DMS53 (cell line): ENCODE results near the gene SDHAF4.
"Not testable (repeated sequence)": the region's sequence is repeated elsewhere in the genome, so short reads cannot be mapped to it uniquely, and the experiment has no call there.

Experiments
- DNase-seq: peaks from one replicate; lab custom pipeline; 2025; lab: John Stamatoyannopoulos, UW

Gene SDHAF4

DNA sequence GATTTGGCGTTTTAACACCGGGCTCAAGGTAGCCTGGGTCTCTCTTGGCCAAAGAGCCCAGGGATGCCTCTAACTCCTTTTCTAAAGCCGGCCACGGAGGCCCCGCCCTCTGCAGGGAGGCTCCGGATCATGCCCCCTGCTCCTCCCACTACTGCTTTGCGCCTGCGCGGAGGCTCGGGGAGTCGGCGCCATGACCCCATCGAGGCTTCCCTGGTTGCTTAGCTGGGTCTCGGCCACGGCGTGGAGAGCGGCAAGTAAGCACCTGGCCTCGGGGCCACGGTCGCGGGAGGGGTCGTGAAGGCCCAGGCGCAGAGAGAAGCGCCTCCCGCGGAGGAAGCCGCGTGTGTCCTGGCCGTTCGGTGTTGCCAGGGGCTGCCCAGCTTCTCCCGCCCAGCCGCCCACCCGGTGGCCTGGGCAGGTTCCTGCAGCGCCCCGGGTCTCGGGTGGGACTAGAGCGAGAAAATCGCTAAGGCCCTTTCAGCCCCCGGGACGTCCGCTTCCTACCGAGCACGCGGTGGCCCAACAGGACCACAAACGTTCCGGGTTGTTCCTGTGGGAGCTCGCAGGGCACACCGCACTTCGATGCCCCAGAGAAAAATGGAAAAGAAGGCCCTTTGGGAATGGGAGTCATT, at the start of gene SDHAF4:
Gene SDHAF4 (plus strand): TSS at position 180 of the 632 bp plus-strand sequence. CDS start 11 bp downstream, at position 191.
- DNase-seq, result peak; percentile 98

DNA sequence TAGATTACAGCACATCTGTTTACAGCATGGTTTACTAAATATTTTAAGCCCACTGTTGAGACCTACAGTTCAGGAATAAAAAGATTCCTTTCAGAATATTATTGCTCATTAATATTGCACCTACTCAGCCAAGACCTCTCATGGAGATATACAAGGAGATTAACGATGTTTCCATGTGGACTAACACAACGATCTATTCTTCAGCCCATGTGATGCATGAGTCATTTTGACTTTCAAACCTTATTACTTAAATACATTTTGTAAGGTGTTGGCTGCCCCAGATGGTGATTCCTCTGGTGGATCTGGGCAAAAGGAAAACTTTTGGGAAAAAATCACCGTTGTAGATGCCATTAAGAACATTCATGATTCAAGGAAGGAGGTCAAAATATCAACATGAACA, 48.0 kb upstream of the SDHAF4 start:
- DNase-seq, result no peak

DNA sequence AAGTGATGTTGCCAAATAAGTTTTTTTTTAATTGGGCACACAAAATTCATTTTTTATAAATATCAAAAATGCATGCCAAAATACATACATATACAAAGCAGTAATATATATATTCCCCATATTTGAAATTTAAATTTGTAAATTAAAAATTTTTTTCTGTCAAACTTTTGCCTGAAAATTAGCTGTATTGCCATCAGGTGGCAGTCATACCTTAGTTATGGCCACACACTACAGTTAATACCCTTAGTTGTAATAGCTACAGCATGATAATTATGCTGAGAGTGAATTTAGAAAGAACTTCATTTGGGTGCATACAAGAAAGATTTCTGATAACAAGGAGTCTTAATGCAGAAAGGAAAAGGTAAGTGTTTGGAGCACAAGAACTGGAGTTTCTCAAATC, 46.2 kb upstream of the SDHAF4 start:
- DNase-seq, result peak; percentile 55

DNA sequence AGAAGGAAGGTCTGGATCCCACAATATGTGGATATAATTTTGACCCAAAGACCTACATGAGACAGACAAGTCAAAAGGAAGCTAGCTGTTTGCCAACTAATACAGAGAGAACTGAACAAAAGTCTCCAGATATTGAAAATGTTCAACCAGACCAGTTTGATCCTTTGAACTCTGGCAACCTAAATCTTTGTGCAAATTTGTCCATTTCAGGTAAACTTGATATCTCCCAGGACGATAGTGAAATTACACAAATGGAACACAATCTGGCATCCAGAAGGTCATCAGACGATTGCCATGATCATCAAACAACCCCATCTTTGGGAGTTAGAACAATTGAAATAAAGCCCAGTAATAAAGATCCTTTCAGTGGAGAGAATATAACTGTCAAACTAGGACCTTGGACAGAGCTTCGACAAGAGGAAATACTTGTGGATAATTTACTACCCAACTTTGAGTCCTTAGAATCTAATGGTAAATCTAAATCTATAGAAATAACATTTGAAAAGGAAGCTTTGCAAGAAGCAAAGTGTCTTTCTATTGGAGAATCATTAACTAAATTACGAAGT, 41.9 kb upstream of the SDHAF4 start:
- no peak for DNase-seq

DNA sequence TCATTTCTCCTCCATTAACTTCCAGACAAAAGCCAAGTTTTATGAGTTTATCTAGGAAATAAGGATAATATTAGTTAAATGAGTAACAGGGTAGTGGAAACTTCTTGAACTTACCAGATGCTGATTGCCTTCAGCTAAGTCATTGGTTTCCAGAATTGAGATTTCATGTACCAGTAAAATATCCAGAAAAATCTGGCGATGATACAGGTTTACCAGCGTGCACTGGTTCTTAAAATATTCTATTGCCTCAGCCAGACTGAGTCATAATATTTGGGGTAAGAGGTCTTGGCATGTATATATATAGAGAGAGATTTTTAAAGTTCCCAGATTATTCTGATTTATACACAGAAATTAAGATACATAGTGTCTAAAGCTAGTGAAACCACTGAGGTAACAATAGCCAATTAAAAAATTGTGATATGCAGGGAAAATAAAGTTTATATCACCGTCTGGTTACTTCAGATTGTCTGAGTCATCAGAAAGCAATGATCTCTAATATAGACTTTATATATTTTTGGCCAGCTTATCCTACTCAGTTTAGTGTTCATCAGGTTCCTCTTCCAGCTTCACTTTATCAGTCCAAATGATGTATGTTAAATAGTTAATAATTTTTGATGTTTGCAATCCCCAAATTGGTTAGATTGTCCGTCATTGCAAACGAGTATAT, 39.5 kb upstream of the SDHAF4 start:
- DNase-seq, result no peak

DNA sequence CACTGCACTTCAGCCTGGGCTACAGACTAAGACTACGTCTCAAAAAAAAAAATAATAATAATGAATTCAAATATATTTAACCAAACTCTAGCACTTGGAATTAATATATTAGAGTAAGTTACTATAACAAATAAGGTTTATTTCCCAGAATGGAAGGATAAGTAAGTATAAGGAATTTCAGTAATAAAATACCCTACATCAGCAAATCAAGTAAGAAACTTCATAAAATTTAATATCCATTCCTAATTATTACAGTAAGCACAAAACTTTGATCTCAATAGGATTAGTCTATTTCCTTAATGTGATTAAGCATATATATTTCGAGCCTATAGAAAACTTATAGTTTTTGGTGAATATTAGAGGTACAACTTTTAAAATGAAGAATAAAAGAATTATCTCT, 36.7 kb upstream of the SDHAF4 start:
- no peak for DNase-seq

DNA sequence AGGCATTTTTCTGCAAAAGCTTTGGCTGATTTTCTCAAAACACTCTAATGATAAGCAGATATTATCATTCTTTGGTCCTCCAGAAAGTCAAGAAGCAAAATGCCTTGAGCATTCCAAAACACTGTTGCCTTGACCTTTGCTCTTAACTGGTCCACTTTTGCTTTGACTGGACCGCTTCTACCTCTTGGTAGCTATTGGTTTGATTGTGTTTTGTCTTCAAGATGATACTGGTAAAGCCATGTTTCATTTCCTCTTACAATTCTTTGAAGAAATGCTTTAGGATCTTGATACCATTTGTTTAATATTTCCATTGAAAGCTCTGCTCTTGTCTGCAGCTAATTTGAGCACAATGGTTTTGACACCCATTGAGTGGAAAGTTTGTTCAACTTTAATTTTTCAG, 35.6 kb upstream of the SDHAF4 start:
- DNase-seq, result no peak

DNA sequence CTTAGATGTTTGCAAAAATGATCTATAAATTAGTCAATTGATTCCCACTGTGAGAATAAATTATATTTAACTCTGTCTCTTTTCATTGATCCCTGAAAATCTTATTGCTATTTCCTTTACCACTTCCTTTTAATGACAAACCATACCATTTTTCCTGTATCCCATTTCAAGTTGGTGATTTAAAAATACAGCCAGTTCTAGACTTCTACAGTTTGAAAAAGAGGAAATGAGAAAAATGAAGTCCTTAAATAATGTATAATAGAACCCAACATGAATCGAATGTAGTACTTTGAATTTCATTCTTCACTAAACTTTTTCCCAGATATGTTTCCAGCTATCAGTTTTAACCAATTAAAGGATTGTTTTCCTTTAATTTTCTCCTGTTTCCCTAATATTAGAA, 29.5 kb upstream of the SDHAF4 start:
- DNase-seq, result no peak

DNA sequence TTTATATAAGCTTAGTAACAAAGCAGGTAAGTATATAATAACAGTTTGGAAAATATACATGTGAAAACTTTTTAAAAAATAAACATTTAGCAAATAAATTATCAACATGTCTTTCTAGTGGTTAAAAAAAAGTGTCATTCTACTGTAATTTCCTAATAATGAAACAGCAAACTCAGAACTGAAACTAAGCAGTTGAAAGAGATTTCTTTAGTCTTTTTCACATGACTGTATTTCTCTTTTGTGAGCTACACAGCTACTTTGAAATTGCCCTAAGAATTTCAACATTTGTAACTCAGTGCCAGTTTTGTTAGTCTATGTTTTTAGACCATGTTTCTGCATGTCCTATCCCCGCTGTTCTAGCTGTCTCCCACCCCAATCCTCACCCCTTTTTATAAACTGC, 28.4 kb upstream of the SDHAF4 start:
- no peak for DNase-seq

DNA sequence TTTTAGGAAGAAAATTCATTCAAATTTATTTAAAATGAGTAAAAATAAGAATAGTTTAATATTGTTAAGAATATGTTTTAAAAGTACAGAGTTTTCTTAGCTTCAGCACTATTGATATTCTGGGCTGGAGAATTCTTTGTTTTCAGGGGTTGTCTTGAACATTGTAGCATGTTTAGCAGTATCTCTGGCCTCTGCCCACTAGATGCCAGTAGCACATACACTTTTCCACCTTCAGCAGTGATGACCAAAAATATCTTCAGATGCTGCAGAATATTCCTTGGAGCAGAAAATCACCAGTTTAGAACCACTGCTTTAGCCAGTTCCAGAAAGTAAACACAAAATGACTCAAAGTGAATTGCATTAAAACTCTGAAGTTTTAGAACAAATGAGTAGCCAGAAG, 19.4 kb upstream of the SDHAF4 start:
- DNase-seq, result peak; percentile 62

DNA sequence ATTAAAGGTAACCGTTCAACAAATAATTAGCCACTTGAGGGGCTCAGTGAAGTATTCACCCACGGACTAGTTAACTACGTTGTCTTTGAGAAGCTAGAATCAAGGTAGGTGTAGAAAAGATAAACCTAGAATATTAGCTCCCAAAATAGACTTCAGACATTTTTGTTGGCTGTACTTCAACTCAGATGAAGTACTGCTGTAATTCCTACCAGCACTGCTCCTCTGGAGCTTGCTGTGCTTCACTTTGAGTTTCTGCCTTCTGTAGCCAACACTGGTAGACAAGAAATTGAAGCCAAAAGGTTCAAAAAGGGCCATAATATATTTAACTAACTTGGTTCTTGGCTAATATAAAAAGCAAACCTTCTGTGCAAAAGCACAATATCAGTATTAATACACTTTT, 18.8 kb upstream of the SDHAF4 start:
- no peak for DNase-seq

DNA sequence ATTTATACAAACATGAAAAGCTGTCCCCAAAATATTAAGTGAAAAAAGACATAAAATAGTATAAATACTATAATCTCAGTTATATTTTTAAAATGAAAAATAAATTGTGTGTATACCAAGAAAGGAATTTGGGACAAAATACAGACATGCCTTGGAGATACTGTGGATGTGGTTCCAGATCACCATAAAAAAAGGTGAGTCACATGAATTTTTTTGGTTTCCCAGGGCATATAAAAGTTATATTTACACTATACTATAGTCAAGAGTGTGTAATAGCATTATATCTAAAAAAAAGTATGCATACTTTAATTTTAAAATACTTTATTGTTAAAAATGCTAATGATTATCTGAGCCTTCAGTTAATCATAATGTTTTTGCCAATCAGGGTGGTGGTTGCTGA, 17.4 kb upstream of the SDHAF4 start:
- no peak for DNase-seq

DNA sequence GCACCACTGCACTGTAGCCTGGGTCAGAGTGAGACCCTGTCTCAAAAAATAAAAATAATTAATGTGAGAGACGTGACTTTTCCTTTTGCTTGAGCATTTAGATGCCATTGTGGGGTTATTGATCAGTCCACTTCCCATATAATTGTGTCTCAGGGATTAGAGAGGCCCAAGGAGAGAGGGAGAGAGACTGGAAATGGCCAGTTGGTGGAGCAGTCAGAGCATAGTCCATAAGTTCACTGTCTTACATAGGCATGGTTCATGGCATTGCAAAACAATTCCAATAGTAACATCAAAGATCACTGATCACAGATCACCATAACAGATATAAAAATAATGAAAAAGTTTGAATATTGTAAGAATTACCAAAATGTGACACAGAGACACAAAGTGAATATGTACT, 15.2 kb upstream of the SDHAF4 start:
- DNase-seq, result no peak

DNA sequence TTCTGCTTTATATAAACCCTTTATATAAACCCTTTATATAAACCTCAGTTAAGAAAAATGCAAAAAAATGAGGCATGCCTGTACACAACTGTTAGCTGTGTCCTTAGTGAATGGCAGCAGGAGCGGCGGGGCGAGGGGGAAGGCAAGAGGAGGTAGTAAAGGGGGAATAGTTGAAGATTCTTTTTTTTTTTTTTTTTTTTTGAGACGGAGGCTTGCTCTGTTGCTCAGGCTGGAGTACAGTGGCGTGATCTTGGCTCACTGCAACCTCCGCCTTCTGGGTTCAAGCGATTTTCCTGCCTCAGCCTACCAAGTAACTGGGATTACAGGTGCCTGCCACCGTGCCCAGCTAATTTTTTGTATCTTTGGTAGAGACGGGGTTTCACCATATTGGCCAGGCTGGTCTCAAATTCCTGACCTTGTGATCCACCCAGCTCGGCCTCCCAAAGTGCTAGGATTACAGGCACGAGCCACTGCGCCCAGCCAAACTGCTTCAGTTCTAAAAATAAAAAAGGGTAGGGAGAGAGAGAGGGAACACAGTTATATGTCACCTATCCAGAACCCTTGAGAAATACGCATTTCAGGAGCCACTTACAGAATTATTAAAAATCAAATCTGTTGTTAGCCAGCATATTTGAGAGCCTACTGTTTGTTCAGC, 14.3 kb upstream of the SDHAF4 start:
- DNase-seq, result not testable (repeated sequence)

DNA sequence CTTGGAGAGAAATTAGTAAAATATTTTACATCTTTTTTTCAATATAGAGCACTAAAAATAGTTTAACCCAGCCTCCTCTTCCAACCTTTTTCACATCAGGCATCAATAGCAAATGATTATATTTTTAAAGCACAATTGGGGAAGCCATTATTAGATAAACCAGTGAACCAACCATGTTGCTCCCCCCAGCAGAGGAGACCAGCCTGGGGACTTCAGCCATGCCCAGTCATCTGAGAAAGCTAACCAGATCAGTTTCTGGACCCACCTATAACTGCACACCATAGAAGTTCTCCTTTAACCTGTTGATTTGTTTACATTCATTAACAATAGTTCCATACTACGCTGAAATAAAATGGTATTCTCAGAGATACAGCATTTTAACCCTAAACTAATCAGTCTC, 13.8 kb upstream of the SDHAF4 start:
- DNase-seq, result no peak

DNA sequence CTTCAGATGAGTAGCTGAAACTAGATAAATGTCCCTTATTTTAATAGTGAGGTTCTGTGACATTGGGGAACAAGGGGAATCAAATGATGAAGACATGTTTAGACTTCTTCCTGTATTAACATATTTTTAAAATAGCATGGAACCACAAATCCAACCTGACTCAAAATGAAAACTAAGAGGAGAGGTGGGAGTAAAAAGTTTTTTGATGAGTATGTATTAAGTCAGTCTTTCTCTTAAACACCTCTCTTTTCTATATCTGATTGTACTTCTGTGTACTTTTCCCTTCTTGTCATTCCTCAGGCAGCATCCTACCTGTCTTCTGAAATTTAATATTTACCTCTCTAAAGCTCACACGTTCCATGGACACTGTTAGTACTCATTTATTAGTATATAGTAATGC, 8.7 kb upstream of the SDHAF4 start:
- DNase-seq, result no peak

DNA sequence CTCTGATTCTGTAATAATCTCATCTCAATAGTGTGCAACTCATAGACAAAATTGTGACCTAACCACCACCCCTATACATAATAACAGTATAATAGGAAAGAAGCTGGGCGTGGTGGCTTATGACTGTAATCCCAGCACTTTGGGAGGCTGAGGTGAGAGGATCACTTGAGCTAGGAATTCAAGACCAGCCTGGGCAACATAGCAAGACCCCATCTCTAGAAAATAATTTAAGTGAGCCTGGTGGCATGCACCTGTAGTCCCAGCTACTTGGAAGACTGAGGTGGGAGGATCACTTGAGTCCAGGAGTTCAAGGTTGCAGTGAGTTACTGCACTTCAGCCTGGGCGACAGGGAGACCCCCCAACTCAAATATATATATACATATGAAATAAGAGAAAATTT, 4.3 kb upstream of the SDHAF4 start:
- not testable (repeated sequence) for DNase-seq

DNA sequence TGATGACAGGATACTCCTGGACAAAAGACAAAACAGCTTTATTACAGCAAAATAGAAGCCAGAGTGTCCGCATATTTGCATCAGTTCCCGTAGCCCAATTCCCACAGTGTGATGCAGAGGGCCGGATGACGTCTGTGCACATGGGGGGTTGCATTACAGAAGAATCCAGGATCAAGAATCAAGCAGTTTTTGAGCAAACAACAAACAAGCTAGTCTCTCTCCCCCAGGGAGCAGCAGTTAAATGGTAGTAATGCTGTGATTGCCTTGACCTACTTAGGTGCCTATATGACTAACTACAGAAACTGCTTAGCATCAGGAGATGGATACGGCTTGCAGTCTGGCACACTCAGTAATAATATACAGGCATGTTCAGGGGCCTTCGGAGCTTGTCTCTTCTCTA, 3.2 kb upstream of the SDHAF4 start:
- no peak for DNase-seq

DNA sequence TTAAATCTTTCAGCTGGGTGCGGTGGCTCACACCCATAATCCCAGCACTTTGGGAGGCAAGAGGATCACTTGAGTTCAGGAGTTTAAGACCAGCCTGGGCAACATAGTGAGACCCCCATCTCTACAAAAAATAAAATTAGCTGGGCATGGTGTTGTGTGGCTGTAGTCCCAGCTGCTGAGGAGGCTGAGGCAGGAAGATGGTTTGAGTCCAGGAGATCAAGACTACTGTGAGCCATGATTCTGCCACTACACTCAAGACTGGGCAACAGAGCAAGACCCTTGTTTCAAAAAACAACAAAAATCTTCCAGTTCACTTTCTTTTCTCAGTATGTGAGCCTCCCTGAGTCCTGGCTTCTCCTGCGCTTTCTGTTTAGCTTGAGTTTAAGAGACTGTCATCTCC, 7.9 kb downstream of the SDHAF4 start:
- no peak for DNase-seq

DNA sequence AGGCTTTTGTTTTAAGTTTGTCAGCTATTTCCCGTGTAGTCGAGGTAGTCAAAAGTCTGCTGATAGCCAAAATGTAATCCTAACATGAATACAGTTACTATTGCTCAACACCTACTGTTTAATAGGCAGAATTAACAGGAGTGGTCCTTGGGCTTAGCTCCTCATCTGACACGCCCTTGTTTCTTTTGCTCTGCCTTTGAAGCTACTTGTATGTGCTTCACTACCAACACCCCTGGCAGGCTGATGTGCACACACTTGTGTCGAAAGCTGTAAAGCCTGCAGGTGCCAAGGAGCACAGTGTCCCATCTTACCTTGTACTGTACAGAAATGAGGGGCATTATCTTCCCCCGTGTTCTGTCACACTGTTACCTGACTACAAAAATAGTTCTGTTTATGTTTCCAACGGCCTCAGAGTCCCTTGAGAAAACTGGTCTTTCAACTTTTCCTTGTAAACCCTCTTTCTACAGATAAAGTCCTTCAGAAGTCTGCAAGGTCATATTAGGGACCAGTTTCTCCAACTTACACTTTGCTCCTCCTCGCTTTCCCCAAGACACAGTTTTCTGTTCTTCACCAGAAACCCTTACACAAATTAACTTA, 9.3 kb downstream of the SDHAF4 start:
- DNase-seq, result peak; percentile 58

DNA sequence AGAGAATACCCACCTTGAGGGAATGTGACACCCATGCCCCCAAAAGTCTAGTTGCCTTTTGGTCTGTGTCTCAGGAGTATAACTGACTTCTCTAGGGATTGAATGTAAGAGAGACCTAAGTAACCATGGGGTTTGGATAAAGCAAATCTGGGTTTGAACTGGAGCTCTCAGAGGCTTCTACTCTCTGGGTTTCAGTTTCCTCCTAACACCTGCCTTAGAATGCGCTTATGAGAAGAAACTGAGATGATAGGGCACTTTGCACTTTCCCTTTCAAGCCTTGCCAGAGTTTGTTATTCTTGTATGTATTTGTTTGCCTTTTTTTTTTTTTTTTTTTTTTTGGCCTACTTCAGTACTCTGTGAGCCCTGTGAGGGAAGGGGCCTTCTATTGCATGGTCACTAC, 19.4 kb downstream of the SDHAF4 start:
- peak; percentile 21 for DNase-seq

DNA sequence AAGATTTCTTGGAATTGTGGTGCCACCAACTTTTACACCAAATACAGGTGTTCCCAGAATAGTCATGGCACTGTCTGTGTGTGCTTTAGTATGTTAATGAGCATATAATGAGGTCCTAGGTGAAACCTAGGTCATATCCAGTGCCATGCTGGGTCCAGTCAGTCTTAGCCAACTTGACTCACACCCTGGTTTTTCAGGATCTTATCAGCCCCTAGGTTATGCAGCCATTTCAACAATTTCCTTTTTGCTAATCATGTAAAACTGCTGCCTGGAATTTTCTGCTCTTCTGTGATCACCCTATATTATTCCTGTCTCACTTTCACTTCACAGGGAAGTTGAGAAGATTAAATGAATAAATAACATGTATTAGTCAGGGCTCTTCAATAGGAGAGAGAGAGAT, 23.7 kb downstream of the SDHAF4 start:
- DNase-seq, result no peak
